ENCODE data around the gene STXBP2. TPM values are rescaled to one million over a fixed set of nuclear protein-coding genes. Genes with fewer than 3 reads are reported as not detected.

Gene STXBP2
- total RNA-seq, 4 donors from 2014 or later: 20.2 to 62.7 (median 27.0) TPM

- no peak for TF ChIP-seq CTCF (IDR thresholded peaks at IDR 0.05; ENCODE audit: low read depth)
Measured at GRCh38 chr19:7680606-7681339, 43.9 kb downstream of the STXBP2 start, which contains the start of gene TRAPPC5. TRAPPC5 (plus strand) TSS chr19:7680833; CDS start chr19:7682254, 1,421 bp downstream.

- TF ChIP-seq CTCF (IDR thresholded peaks at IDR 0.05; ENCODE audit: low read depth): no peak
Measured at GRCh38 chr19:7681340-7682174, 44.6 kb downstream of the STXBP2 start.

GRCh38 chr19:7682175-7682855, 45.4 kb downstream of the STXBP2 start:
- TF ChIP-seq CTCF (IDR thresholded peaks at IDR 0.05; ENCODE audit: low read depth): no peak

GRCh38 chr19:7685546-7686445, 48.9 kb downstream of the STXBP2 start:
- no peak for TF ChIP-seq CTCF (IDR thresholded peaks at IDR 0.05; ENCODE audit: low read depth)

GRCh38 chr19:7687177-7687576, 50.3 kb downstream of the STXBP2 start:
- no peak for TF ChIP-seq CTCF (IDR thresholded peaks at IDR 0.05; ENCODE audit: low read depth)

- TF ChIP-seq CTCF (IDR thresholded peaks at IDR 0.05; ENCODE audit: low read depth): no peak
Measured at GRCh38 chr19:7689165-7689564, 52.3 kb downstream of the STXBP2 start.
